ENCODE measurements around the gene C17orf58. TPM values are rescaled to one million over a fixed set of nuclear protein-coding genes. Genes with fewer than 3 reads are reported as not detected.
A peak's percentile ranks its signal among the peaks of the same experiment; 100 is the strongest.
"Not testable (repeated sequence)": the region's sequence is repeated elsewhere in the genome, so short reads cannot be mapped to it uniquely, and the experiment has no call there.

C17orf58 gene
- polyA plus RNA-seq (ENCODE audit: insufficient read length): 17.1 TPM

GRCh38 chr17:67996301-67997171 lies at the start of gene C17orf58:
Gene C17orf58, minus strand, starts transcription at chr17:67996469. Its CDS starts 271 bp downstream, at chr17:67996198.
- not testable (repeated sequence) for DNase-seq

- no peak for DNase-seq
These were observed 40.3 kb upstream of the C17orf58 start for GRCh38 chr17:68036304-68037147.

- DNase-seq: no peak
These were observed 39.4 kb upstream of the C17orf58 start, which contains the start of gene KPNA2 for GRCh38 chr17:68035523-68036303. Gene KPNA2, plus strand, starts transcription at chr17:68035735. Its CDS starts 1,398 bp downstream, at chr17:68037133.

GRCh38 chr17:68035131-68035522 lies 38.9 kb upstream of the C17orf58 start:
- DNase-seq: peak; percentile 97

- no peak for DNase-seq
These were observed 38.1 kb upstream of the C17orf58 start for GRCh38 chr17:68034452-68034776.

- no peak for DNase-seq
These were observed 37.6 kb upstream of the C17orf58 start for GRCh38 chr17:68033636-68034451.

GRCh38 chr17:68029512-68030215 lies 33.4 kb upstream of the C17orf58 start:
- no peak for DNase-seq

GRCh38 chr17:68022547-68022946 lies 26.3 kb upstream of the C17orf58 start:
- not testable (repeated sequence) for DNase-seq

- no peak for DNase-seq
These were observed 25.7 kb upstream of the C17orf58 start for GRCh38 chr17:68021963-68022362.

- DNase-seq: not testable (repeated sequence)
These were observed 24.5 kb upstream of the C17orf58 start for GRCh38 chr17:68020791-68021190.

- no peak for DNase-seq
These were observed 24.1 kb upstream of the C17orf58 start for GRCh38 chr17:68020409-68020756.

- DNase-seq: peak; percentile 96
These were observed 23.6 kb upstream of the C17orf58 start for GRCh38 chr17:68019675-68020408.

- no peak for DNase-seq
These were observed 23.0 kb upstream of the C17orf58 start for GRCh38 chr17:68019336-68019674.

GRCh38 chr17:68018493-68018892 lies 22.2 kb upstream of the C17orf58 start:
- DNase-seq: not testable (repeated sequence)

GRCh38 chr17:68016838-68017237 lies 20.6 kb upstream of the C17orf58 start:
- DNase-seq: no peak

- DNase-seq: no peak
These were observed 18.9 kb upstream of the C17orf58 start for GRCh38 chr17:68015081-68015723.

- DNase-seq: no peak
These were observed 17.1 kb upstream of the C17orf58 start for GRCh38 chr17:68013385-68013784.

GRCh38 chr17:68011199-68011665 lies 15.0 kb upstream of the C17orf58 start:
- no peak for DNase-seq

- no peak for DNase-seq
These were observed 10.5 kb upstream of the C17orf58 start for GRCh38 chr17:68006797-68007196.

GRCh38 chr17:68004201-68004600 lies 7.9 kb upstream of the C17orf58 start:
- no peak for DNase-seq
